Stimulated activated CD8-positive, alpha-beta memory T cell treated with anti-CD3 and anti-CD28 coated beads, Interleukin-4, amount 100 ng/mL, for 1 hour (primary cell): ENCODE data around the gene CAMK2A.
"Not testable (repeated sequence)": the region's sequence is repeated elsewhere in the genome, so short reads cannot be mapped to it uniquely, and the experiment has no call there.

Source experiments
- DNase-seq, 2 donors: peaks; one replicate each; pipeline ENCODE4 v3.0.0-alpha.2; 2020; ENCODE audit warnings: low read depth in 2 of 2, low spot score in 1 of 2

Gene CAMK2A

DNA sequence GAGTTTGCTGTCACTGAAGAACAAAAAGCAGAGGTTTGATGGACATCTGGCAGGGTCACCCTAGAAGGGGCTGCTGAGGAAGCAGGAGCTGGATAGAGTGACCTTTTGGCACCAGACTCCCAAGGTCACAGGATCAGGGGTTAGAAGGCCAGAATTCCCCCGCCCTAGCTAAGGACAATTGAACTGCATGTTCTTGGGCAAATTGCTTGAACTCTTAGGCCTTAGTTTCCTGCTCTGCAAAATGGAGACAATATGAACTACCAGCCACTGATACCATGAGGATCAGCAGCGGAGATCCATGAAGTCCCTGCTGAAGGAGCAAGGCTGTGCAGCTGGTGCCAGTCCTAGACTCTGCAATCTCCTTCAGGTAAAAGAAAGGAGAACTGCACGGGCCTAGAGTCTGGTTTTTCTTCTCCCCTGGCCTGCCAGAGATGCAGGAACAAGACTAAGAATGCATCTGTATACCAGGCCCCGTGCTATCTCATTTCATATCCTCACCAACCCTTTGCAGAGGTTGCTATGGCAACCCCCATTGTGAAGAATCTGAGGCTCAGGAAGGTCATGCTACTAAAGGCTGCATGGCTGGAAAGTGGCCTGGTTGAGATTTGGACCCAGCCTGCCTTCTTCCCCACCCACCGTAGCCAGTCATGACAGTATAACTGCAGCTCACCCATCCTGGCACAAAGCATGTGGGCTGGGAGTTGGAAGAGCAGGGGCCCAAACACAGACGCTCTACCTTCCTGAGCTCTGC is 33.7 kb downstream of the CAMK2A start:
- DNase-seq, result no peak

DNA sequence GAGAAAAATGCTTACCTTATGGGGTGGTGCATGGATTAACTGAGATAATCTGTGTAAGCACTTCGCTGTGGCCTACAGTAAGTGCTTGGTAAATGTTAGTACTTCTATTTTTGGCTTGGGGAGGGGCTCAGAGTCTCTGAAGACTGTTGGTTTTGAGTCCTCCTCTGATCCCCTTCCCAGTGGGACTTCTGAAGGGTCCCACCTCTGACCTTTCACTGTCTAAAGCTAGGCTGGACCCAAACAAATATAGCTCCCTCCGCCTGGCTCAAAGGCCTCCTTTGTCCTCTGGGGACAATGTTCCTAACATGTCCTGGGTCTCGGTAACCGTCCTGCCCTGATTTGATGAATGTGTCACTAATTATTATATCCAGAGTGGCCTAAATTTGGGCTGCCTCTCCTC is 34.8 kb downstream of the CAMK2A start:
- no peak for DNase-seq

DNA sequence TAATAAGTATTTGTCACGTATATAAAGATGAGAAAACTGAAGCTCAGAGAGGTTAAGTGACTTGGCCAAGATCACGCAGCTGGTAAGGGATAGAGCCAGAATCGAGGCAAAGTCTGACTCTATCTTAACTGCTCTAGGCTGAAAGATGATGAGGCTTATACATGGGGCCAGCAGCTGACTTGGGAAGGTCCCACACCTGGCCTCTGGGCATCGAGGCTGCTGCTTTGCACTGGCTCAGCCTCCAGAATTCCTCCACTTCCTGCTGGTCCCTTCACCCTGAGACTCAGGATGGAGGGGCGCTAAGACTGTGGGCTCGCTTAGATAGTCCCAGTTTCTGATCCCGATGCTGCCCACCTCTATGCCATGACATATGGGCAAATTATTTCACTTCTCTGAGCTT is 35.2 kb downstream of the CAMK2A start:
- DNase-seq, result no peak

DNA sequence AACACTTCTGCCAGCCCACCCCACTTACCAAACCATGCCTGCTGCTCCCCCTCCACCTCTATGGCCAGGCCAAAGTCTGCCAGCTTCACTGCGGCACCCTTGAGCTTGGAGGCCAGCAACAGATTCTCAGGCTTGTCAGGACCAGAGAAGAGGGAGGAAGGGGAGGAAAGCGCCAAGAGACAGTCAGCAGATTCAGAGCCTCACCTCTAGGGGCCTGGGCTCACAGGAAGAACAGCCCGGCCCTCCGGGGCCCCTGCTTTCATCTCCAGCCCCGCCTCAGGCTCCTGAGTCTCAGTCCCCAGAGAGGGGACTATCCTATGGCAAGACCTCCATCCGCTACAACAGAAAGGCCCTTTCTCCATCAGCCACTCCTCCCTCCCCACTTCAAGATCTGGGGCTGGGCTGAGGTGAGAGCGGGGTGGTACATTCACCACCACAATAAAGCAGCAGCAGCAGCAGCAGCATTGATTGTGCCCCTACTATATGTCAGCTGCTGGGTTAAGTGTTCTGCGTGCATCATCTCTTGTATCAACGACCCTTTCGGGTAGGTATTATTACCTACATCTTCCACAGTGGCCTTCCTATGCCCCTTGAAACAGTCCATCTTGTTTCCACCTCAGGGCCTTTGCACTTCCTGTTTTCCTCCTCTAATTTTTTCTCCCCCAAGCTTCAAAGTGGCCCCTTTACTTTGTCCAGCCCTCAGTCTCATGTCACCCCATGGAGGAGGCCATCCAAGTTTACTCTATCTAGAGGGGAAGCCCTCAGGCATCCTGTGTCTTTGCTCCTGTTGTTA is 36.0 kb downstream of the CAMK2A start:
- no peak for DNase-seq

DNA sequence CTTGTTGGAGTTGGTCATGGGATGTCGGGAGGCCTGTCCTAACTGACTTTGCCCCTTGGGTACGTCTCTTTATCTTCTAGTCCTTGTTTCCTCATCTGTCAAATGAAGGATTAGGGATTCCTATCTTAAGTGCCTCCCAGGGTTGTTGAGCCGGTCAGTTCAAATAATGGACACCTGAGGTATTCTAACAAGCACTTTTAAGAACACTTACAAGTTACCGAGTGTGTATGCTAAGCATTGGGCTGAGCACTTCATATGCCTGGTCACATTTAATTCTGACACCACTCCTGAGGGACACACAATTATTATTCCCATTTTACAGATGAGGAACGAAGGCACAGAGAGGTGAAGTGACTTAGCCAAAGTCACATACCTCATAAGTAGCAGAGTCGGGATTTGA is 37.1 kb downstream of the CAMK2A start:
- DNase-seq, result no peak

DNA sequence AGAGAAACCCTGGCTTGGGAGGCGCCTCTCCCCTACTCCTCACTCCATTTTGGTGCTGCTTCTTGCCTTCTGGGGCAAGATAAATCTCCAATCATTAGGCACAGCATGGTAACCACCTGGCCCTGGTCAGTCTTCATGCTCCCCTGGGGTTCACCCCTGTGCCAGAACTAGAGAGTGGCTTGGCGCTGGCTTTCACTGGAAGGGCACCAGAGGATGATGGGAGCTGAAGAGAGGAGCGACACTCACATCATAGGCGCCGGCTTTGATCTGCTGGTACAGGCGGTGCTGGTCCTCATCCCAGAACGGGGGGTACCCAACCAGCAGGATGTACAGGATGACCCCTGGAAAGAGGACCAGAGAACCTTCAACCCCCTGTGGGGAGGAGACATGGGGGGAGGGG is 38.1 kb downstream of the CAMK2A start:
- no peak for DNase-seq

DNA sequence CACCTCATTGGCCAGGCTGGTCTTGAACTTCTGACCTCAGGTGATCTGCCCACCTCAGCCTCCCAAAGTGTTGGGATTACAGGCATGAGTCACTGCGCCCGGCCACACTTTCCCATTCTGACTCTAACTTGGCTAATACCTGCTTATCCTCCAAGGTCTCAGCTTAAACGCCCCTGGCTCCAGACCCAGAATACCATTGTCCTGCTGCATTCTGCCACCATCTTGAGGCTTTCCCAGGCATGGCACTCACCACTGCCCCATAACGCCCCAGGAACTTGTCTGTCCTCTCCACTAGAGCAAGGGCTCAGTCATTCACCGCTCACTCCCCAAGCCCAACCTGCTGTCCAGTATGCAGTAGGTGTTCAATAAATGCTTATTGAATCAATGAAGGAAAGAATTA is 39.8 kb downstream of the CAMK2A start:
- no peak for DNase-seq

DNA sequence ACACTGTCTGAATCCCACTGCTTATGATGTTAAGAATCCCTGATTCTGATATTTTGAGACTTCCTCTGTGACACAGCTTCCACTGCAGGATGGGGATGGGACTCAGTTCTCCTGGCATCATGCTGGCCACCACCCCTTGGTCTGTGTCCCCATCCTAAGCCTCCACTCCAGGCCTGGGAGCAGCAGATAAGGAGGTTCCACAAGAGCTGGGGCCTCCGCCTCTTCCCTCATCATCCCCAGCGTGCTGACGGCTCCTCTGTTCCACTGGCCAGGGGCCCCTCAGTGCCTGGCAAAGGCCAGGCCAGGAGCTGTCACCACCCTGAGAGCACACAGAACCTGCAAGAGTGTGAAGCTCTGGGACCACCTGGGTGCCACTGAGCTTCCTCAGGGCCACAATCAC is 40.6 kb downstream of the CAMK2A start:
- DNase-seq, result no peak

DNA sequence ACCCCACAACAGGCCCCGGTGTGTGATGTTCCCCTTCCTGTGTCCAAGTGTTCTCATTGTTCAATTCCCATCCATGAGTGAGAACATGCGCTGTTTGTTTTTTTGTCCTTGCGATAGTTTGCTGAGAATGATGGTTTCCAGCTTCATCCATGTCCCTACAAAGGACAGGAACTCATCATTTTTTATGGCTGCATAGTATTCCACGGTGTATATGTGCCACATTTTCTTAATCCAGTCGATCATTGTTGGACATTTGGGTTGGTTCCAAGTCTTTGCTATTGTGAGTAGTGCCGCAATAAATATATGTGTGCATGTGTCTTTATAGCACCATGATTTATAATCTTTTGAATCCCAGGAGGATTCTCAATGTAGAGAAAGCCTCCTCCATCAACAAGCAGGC is 41.1 kb downstream of the CAMK2A start:
- not testable (repeated sequence) for DNase-seq

DNA sequence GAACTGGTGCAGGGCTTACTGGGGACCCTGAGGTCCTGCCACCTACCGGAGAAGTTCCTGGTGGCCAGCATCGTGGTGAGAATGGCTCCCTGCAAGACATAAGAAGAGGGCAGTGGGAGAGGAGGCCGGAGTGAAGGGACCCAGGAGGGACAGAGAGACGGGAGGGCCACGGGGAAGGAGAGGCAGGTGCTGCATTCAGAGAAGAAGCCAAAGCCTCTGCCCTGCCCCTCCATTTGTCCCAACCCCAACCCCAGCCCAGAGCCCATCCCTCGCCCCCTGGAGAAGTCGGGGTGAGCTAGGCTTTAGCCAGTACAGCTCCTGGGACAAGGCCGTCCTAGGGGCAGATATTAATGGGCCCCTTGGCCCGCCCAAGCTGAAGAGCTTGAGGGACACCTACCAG is 41.8 kb downstream of the CAMK2A start:
- no peak for DNase-seq

DNA sequence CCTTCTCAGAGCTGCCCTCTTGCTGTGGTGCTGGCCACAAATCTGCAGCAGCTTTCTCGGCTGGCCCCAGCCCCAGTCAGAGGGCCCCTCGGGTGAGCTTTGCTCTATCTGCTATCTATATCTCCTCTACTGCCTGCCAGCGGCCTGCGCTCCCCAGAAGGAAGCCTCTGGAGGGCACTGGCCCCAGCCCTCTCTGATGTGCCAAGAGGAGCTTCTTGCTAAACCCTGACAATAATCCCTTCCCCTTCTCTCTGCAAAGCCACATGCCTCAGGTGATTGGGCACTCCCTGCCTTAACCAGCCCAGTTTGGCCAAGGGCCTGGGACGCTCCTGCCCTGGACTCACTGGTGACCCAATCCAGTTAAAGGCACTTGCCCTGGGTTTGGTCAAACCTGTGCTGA is 42.7 kb downstream of the CAMK2A start:
- DNase-seq, result no peak

DNA sequence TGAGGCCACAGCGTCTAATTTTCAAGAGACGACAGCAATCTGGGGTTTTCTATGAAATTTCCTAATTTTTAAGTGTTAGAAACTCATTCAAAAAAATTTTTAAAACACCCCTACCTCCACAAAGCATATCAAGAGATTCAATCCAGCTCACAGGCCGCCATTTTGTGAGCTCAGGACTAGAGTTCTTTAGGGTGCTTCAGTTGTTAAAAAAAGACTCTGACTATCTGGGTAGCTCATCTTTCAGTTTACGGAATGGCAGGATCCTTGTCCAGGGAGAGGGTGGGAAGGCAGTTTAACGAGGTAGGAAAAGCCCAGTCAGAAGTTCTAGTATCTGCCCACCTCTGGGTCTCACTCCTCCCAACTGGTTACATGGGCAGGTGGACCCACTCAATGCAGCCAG is 43.1 kb downstream of the CAMK2A start:
- DNase-seq, result no peak

DNA sequence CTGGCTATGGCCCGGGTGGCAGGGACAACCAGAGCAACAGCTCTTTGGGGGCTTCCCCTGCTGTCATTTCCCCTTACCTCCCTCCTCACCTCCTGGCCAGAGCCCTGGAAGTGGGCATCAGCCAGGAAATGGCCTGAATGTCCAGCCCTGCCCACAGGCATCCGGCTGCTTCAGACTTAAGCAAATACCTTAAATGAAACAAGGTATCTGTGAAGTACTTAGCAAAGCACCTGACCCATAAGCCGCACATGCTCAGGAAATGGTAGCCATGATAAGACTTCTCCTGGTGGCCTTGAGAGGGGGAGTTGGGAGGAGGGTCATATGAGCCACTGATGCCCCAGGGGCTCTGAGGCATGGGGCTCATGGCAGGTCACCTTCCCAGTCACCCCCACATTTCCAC is 43.8 kb downstream of the CAMK2A start:
- no peak for DNase-seq

DNA sequence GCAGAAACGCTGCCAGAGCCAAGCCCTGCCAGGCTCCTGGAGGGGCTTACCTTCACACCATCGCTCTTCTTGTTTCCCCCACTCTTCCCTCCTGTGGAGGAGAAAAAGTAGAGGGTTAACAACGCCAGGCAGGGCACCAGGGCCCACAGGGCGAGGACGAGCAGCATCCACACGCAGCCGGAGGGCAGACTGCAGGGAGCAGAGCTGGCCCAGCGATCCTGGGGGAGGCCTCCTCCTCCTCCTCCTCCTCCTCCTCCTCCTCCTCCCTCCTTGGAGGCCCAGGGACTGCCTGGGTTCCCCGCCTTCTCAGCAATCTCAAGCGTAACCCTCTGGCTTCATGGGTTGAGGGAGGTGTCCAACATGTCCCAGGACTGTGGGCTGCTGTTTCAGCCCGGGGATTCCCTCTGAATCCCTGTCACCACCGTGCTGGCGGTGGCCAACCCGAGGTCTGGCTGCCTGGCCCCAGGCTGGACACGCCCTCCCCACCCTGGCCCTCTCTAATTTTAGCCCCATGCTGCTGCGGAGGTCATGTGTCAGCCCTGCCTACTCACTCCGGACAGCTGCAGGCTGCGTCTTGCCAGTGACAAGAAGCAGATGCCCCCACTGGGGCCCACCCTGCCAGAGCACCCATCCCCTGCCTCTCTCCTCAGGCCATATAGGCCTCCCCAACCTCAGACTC is 44.3 kb downstream of the CAMK2A start:
- no peak for DNase-seq

DNA sequence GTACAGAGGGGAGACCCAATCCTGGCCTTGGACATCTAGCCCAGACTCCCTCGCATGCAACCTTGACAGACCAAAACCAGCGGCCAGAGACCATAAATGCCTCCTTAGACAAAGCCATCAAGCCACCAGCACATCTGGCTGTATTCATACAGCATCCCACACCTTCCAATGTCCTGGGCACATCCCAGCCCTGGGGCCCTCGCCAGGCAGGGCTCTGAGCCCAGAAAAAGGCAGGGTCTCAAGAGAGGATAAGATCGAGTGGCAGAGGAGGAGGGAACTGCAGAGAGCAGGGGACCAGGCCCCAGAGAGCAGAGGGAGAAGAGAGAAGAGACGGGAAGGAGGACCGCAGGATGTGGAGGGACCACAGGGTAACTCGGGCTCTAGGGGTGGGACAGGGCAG is 45.4 kb downstream of the CAMK2A start:
- no peak for DNase-seq

DNA sequence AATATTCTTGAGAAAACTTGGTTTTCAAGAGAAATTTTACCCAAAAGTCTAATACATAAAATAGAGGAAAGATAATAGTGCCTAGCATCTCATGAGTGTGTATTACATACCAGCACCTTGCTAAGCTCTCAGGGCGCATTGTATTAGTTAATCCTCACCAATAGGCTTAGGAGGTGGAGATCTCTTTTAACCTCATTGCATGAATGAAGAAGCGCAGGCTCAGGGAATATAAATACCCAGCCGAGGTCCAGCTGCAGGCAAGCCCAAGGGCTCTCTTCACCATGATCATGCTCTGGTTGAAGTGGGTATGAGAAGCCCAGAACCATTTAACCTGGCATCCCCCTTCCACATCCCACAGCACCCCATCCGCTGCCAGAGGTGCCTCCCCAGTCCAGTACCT is 46.0 kb downstream of the CAMK2A start:
- no peak for DNase-seq

DNA sequence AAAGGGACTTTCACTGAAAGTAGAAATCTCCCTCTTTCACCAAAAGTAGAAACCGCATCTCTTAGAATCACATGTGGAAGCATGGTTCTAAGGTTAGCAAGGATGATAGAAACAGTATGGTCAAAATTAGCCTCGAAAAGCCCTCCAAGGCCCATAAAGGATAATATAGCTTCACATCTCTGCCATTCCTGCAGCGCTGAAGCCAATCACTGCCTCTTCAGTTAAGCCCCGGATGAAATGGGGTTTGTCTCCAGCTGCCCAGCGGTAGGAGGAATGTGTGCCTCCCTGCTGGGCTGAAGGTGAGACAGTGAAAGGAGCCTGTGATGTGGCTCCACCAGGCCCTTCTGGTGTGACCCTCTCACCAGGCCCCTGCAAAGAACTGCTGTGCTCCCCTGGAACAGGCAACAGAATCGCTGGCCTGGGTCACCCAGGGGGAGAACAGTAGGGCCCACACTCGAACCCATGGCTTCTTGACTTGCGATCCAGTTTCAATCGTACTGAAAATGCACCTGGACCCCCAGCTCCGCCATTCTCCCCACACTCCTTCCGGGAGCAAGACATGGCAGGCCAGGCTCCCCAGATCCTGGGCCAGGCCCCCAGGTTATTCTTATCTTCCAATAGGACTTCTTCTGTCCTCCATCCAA is 47.2 kb downstream of the CAMK2A start:
- no peak for DNase-seq

DNA sequence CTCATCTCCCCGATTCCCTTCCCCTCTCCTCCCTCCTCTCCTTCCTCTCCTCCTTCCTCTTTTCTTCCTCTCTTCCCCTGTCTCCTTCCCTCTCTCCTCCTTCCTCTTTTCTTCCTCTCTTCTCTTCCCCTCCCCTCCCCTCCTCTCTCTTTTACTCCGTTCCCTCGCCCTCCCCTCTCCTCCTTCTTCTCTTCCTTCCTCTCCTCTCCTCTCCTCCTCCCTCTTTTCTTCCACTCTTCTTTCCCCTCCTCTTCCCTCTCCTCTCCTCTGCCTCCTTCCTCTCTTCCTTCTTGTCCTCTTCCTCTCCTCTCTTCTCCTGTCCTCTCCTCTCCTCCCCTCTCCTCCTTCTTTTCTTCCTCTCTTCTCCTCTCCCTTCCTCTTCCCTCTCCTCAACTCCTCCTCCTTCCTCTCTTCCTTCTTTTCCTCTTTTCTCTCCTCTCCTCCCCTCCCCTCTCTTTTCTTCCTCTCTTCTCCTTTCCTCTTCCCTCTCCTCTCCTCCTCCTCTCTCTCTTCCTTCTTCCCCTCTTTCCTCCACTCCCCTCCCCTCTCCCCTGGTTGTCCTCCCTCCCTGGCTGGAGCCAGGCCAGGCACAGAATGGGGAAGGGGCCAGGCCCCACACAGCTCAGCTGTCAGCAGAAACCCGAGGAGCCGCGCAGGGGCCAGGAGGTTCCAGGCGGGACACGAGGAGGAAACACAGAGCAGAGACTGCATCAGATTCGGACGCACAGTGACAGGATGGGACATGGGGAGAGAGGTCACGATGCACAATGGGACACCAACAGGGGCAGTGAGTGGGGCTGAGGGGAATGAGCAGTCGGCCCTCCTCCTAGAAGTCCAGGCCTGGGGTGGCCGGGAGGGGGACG is 48.0 kb downstream of the CAMK2A start:
- DNase-seq, result no peak

DNA sequence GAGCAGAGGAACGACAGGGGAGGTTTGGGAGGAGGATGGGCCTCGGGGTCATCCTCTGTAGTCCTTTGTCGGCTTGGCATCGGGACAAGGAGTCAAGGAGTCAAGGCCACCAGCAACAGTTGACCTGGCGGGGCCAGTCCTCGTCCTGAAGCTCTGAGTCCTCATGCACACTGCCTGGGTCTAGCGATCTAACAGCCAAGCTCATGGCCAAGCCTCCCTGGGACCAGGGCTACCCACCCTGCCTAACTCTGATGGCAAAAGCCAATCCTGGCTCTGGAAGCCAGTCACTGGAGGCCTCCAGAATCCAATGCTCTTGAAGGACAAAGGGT is 49.8 kb downstream of the CAMK2A start:
- DNase-seq, result no peak

DNA sequence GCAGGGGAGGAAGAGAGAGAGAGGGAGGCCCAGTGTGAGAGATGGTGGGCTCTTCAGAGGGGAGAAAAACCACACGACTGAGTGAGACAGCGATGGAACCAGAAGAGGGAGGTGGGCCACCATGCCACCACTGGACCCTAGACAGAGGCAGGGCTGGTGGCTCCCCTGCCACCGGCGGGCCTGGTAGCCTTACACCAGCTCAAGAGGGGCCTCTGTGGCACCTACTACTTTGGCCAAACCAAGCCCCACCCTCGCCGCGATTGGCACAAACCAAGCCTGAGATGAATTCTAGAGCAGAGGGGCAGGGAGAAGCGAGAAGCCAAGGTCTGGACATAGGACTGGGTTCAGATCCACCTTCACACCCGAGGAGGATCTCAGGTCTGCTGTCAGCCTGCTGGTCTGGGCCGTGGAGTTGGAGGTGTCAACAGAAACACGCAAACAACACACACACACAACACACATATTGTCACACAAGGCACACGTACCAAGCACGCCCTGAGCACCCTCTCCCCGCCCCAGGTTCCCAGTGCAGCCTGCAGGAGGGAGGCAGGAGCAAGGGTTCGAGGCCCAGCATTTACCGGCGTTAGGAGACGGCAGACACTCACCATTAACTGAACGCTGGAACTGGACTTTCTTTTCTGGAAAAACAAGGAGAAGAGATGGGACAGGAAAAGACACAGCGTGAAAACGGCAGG is 50.3 kb downstream of the CAMK2A start:
- no peak for DNase-seq
